ENCODE measurements around the gene UCK2. TPM values are rescaled to one million over a fixed set of nuclear protein-coding genes. Genes with fewer than 3 reads are reported as not detected.

The UCK2 gene
- total RNA-seq, 2 experiments from 2014 or later: 28.4 to 32.4 TPM

GRCh38 chr1:165910764-165911421, 83.5 kb downstream of the UCK2 start:
- no peak for DNase-seq
- POLR2A ChIA-PET: no interaction called here
- ATAC-seq: no peak
- CTCF ChIA-PET: interaction anchor here (0.9 to 6.1 kb wide), 3 partner anchors 192 to 518 kb away, joined by 3 to 92 read pairs (median 3); no protein-coding TSS in a partner anchor
- Mint-ChIP-seq H3K4me3 (no peak overlapping the region), H3K9me3 (ENCODE audit: insufficient read depth) (no peaks in the 10 kb centered on the region), H3K27ac (no peak overlapping the region), H3K27me3 (ENCODE audit: low read depth) (no peaks in the 10 kb centered on the region), H3K36me3 (ENCODE audit: low read depth) (peaks cover 8% of the 10 kb centered on the region), H3K4me1 (ENCODE audit: low read depth) (peaks cover 4% of the 10 kb centered on the region)

GRCh38 chr1:165911609-165912281, 84.3 kb downstream of the UCK2 start:
- DNase-seq: no peak
- peaks cover 6% of the 10 kb centered on the region for H3K36me3 Mint-ChIP-seq (ENCODE audit: low read depth)
- H3K4me1 Mint-ChIP-seq (ENCODE audit: low read depth): peaks cover 2% of the 10 kb centered on the region
- ChIA-PET POLR2A (interaction anchor here (1.2 kb wide), 1 partner anchor 143 kb away, joined by 3 read pairs; the partner anchor contains the start of gene TMCO1), CTCF (interaction anchor here (1.0 to 6.1 kb wide), 4 partner anchors 143 to 312 kb away, joined by 3 to 92 read pairs (median 4); partner anchors contain the start of gene TMCO1)
- no peaks in the 10 kb centered on the region for H3K9me3 Mint-ChIP-seq (ENCODE audit: insufficient read depth)
- no peaks in the 10 kb centered on the region for H3K27me3 Mint-ChIP-seq (ENCODE audit: low read depth)
- no peak for ATAC-seq
- no peak overlapping the region for H3K4me3 Mint-ChIP-seq
- H3K27ac Mint-ChIP-seq: no peak overlapping the region

GRCh38 chr1:165912638-165913037, 85.2 kb downstream of the UCK2 start:
- Mint-ChIP-seq H3K9me3 (ENCODE audit: insufficient read depth) (no peaks in the 10 kb centered on the region), H3K4me3 (no peak overlapping the region), H3K4me1 (ENCODE audit: low read depth) (peaks cover 2% of the 10 kb centered on the region), H3K27me3 (ENCODE audit: low read depth) (no peaks in the 10 kb centered on the region), H3K36me3 (ENCODE audit: low read depth) (peaks cover 3% of the 10 kb centered on the region), H3K27ac (no peak overlapping the region)
- no peak for ATAC-seq
- CTCF ChIA-PET: interaction anchor here (0.9 to 6.1 kb wide), 5 partner anchors 11 to 319 kb away, joined by 3 to 92 read pairs (median 4); partner anchors contain the start of gene TMCO1
- POLR2A ChIA-PET: interaction anchor here (1.2 kb wide), 1 partner anchor 144 kb away, joined by 3 read pairs; the partner anchor contains the start of gene TMCO1
- no peak for DNase-seq

GRCh38 chr1:165914136-165914798, 86.9 kb downstream of the UCK2 start:
- H3K9me3 Mint-ChIP-seq (ENCODE audit: insufficient read depth): no peaks in the 10 kb centered on the region
- H3K27me3 Mint-ChIP-seq (ENCODE audit: low read depth): no peaks in the 10 kb centered on the region
- no peak overlapping the region for H3K27ac Mint-ChIP-seq
- ChIA-PET CTCF (interaction anchor here (0.6 to 6.1 kb wide), 33 partner anchors 10 to 519 kb away, joined by 3 to 92 read pairs (median 4); partner anchors contain the start of genes ALDH9A1, TMCO1 and UCK2), POLR2A (interaction anchor here (0.6 to 1.3 kb wide), 3 partner anchors 13 to 199 kb away, joined by 3 to 5 read pairs (median 4); partner anchors contain the start of gene TMCO1)
- H3K4me3 Mint-ChIP-seq: no peak overlapping the region
- peaks cover 2% of the 10 kb centered on the region for H3K4me1 Mint-ChIP-seq (ENCODE audit: low read depth)
- no peaks in the 10 kb centered on the region for H3K36me3 Mint-ChIP-seq (ENCODE audit: low read depth)
- peak; percentile 88 for ATAC-seq
- peak; percentile 80 for DNase-seq

- Mint-ChIP-seq H3K27ac (no peak overlapping the region), H3K27me3 (ENCODE audit: low read depth) (no peaks in the 10 kb centered on the region), H3K36me3 (ENCODE audit: low read depth) (no peaks in the 10 kb centered on the region), H3K9me3 (ENCODE audit: insufficient read depth) (no peaks in the 10 kb centered on the region), H3K4me1 (ENCODE audit: low read depth) (peaks cover 2% of the 10 kb centered on the region), H3K4me3 (no peak overlapping the region)
- no peak for DNase-seq
- CTCF ChIA-PET: interaction anchor here (1.0 to 6.1 kb wide), 9 partner anchors 9 to 323 kb away, joined by 3 to 92 read pairs (median 5); partner anchors contain the start of genes ALDH9A1, TMCO1 and UCK2
- ATAC-seq: no peak
- POLR2A ChIA-PET: interaction anchor here (1.0 to 1.3 kb wide), 2 partner anchors 146 to 314 kb away, joined by 4 to 5 read pairs; partner anchors contain the start of gene TMCO1
These were observed 88.1 kb downstream of the UCK2 start for GRCh38 chr1:165915480-165915879.

GRCh38 chr1:165915932-165916348, 88.5 kb downstream of the UCK2 start:
- Mint-ChIP-seq H3K27me3 (ENCODE audit: low read depth) (no peaks in the 10 kb centered on the region), H3K27ac (no peak overlapping the region), H3K4me3 (no peak overlapping the region), H3K4me1 (ENCODE audit: low read depth) (peaks cover 2% of the 10 kb centered on the region), H3K36me3 (ENCODE audit: low read depth) (no peaks in the 10 kb centered on the region), H3K9me3 (ENCODE audit: insufficient read depth) (no peaks in the 10 kb centered on the region)
- DNase-seq (no peak), ATAC-seq (no peak)
- POLR2A ChIA-PET: interaction anchor here (1.0 kb wide), 1 partner anchor 315 kb away, joined by 4 read pairs; no protein-coding TSS in a partner anchor
- CTCF ChIA-PET: interaction anchor here (1.2 to 6.1 kb wide), 5 partner anchors 9 to 324 kb away, joined by 3 to 92 read pairs (median 5); partner anchors contain the start of gene UCK2

GRCh38 chr1:165917166-165917565, 89.8 kb downstream of the UCK2 start:
- ATAC-seq: no peak
- Mint-ChIP-seq H3K9me3 (ENCODE audit: insufficient read depth) (no peaks in the 10 kb centered on the region), H3K4me1 (ENCODE audit: low read depth) (peaks cover 2% of the 10 kb centered on the region), H3K36me3 (ENCODE audit: low read depth) (no peaks in the 10 kb centered on the region), H3K4me3 (no peak overlapping the region), H3K27me3 (ENCODE audit: low read depth) (peaks cover 4% of the 10 kb centered on the region), H3K27ac (no peak overlapping the region)
- ChIA-PET POLR2A (interaction anchor here (0.5 kb wide), 1 partner anchor 12 kb away, joined by 3 read pairs; no protein-coding TSS in a partner anchor), CTCF (interaction anchor here (1.1 kb wide), 1 partner anchor 12 kb away, joined by 3 read pairs; no protein-coding TSS in a partner anchor)
- no peak for DNase-seq

- Mint-ChIP-seq H3K4me1 (ENCODE audit: low read depth) (no peaks in the 10 kb centered on the region), H3K4me3 (no peak overlapping the region), H3K27ac (no peak overlapping the region), H3K36me3 (ENCODE audit: low read depth) (no peaks in the 10 kb centered on the region), H3K27me3 (ENCODE audit: low read depth) (peaks cover 11% of the 10 kb centered on the region), H3K9me3 (ENCODE audit: insufficient read depth) (no peaks in the 10 kb centered on the region)
- ChIA-PET POLR2A (no interaction called here), CTCF (interaction anchor here (0.6 to 5.7 kb wide), 22 partner anchors 8 to 556 kb away, joined by 3 to 54 read pairs (median 4); partner anchors contain the start of genes TMCO1 and UCK2)
- DNase-seq (no peak), ATAC-seq (no peak)
These were observed 96.7 kb downstream of the UCK2 start for GRCh38 chr1:165924117-165924516.

GRCh38 chr1:165925498-165926079, 98.2 kb downstream of the UCK2 start:
- no peaks in the 10 kb centered on the region for H3K36me3 Mint-ChIP-seq (ENCODE audit: low read depth)
- no peak overlapping the region for H3K4me3 Mint-ChIP-seq
- no peak for ATAC-seq
- H3K9me3 Mint-ChIP-seq (ENCODE audit: insufficient read depth): no peaks in the 10 kb centered on the region
- no peaks in the 10 kb centered on the region for H3K4me1 Mint-ChIP-seq (ENCODE audit: low read depth)
- DNase-seq: no peak
- H3K27ac Mint-ChIP-seq: no peak overlapping the region
- peaks cover 13% of the 10 kb centered on the region for H3K27me3 Mint-ChIP-seq (ENCODE audit: low read depth)
- CTCF ChIA-PET: interaction anchor here (1.2 to 5.7 kb wide), 6 partner anchors 11 to 554 kb away, joined by 3 to 54 read pairs (median 5); no protein-coding TSS in a partner anchor
- POLR2A ChIA-PET: no interaction called here

GRCh38 chr1:165927169-165927568, 99.8 kb downstream of the UCK2 start:
- Mint-ChIP-seq H3K36me3 (ENCODE audit: low read depth) (no peaks in the 10 kb centered on the region), H3K4me3 (no peak overlapping the region), H3K4me1 (ENCODE audit: low read depth) (no peaks in the 10 kb centered on the region), H3K27me3 (ENCODE audit: low read depth) (peaks cover 9% of the 10 kb centered on the region), H3K9me3 (ENCODE audit: insufficient read depth) (no peaks in the 10 kb centered on the region), H3K27ac (no peak overlapping the region)
- ChIA-PET CTCF (interaction anchor here (0.6 to 5.7 kb wide), 3 partner anchors 10 to 553 kb away, joined by 3 to 54 read pairs (median 4); no protein-coding TSS in a partner anchor), POLR2A (no interaction called here)
- no peak for ATAC-seq
- DNase-seq: no peak
